ENCODE results near the gene B3GNT9.

Gene B3GNT9

GRCh38 chr16:67161595-67162058 lies 10.8 kb upstream of the B3GNT9 start:
- no peaks in the 10 kb centered on the region for H3K27me3 ChIP-seq (ENCODE audit: insufficient read depth, low read length, poor library complexity)

GRCh38 chr16:67158637-67159600 lies 8.1 kb upstream of the B3GNT9 start:
- peak overlapping the region; percentile 85 to 97 for H3K4me3 ChIP-seq (ENCODE audit: low read depth in 1 of 2, low read length in 2 of 2)
- peak overlapping the region; percentile 98 for H2AFZ ChIP-seq (ENCODE audit: low read depth, low read length)
- ATAC-seq (ENCODE audit: insufficient read depth, low read depth) (peak; percentile 36), DNase-seq (peak; percentile 77)
- peak overlapping the region; percentile 60 for H3K27ac ChIP-seq (ENCODE audit: low read length)
- peaks cover 54% of the 10 kb centered on the region for H3K4me1 ChIP-seq (ENCODE audit: insufficient read depth, low read length)
- H3K79me2 ChIP-seq (ENCODE audit: insufficient read depth, low read length): peaks cover 6% of the 10 kb centered on the region; the same call in 1 of the 2 replicates
- H3K36me3 ChIP-seq (ENCODE audit: insufficient read depth, low read length): peaks cover 4% of the 10 kb centered on the region; the same call in 1 of the 2 replicates
- no peak for TF ChIP-seq CTCF (IDR thresholded peaks at IDR 0.05; ENCODE audit: borderline replicate concordance, extremely low read depth, low read length, poor library complexity, severe bottlenecking)
- TF ChIP-seq EZH2 (IDR thresholded peaks at IDR 0.05; ENCODE audit: borderline replicate concordance, low read depth, low read length, severe bottlenecking): no peak
- peak overlapping the region; percentile 68 for H3K9ac ChIP-seq (ENCODE audit: low read depth, low read length)
- no peaks in the 10 kb centered on the region for H3K9me3 ChIP-seq (ENCODE audit: insufficient read depth, low read length, severe bottlenecking)
- H3K27me3 ChIP-seq (ENCODE audit: insufficient read depth, low read length, poor library complexity): no peaks in the 10 kb centered on the region
- H4K20me1 ChIP-seq (ENCODE audit: insufficient read depth, low read length): peaks cover 29% of the 10 kb centered on the region
- peak overlapping the region; percentile 97 for H3K4me2 ChIP-seq (ENCODE audit: insufficient read depth, low read length)

More at GRCh38 chr16:67161595-67162058, 10.8 kb upstream of the B3GNT9 start:
- TF ChIP-seq CTCF (IDR thresholded peaks at IDR 0.05; ENCODE audit: borderline replicate concordance, extremely low read depth, low read length, poor library complexity, severe bottlenecking) (no peak), EZH2 (IDR thresholded peaks at IDR 0.05; ENCODE audit: borderline replicate concordance, low read depth, low read length, severe bottlenecking) (no peak)
- Histone ChIP-seq H3K36me3 (ENCODE audit: insufficient read depth, low read length) (no peaks in the 10 kb centered on the region), H4K20me1 (ENCODE audit: insufficient read depth, low read length) (peaks cover 7% of the 10 kb centered on the region), H3K4me2 (ENCODE audit: insufficient read depth, low read length) (peak overlapping the region; percentile 97), H3K4me3 (ENCODE audit: low read depth in 1 of 2, low read length in 2 of 2) (peak overlapping the region in 1 of 2 experiments; percentile 97; a peak in 2 of 4 replicates), H3K9me3 (ENCODE audit: insufficient read depth, low read length, severe bottlenecking) (no peaks in the 10 kb centered on the region), H3K79me2 (ENCODE audit: insufficient read depth, low read length) (peaks cover 6% of the 10 kb centered on the region; the same call in 1 of the 2 replicates), H2AFZ (ENCODE audit: low read depth, low read length) (peak overlapping the region; percentile 98), H3K27ac (ENCODE audit: low read length) (peak overlapping the region; percentile 46; the same call in 1 of the 2 replicates), H3K4me1 (ENCODE audit: insufficient read depth, low read length) (peaks cover 41% of the 10 kb centered on the region), H3K9ac (ENCODE audit: low read depth, low read length) (peak overlapping the region; percentile 68)
- ATAC-seq (ENCODE audit: insufficient read depth, low read depth): no peak
- no peak for DNase-seq

GRCh38 chr16:67157892-67158635 lies 7.3 kb upstream of the B3GNT9 start:
- DNase-seq: no peak
- Histone ChIP-seq H2AFZ (ENCODE audit: low read depth, low read length) (no peak overlapping the region), H3K79me2 (ENCODE audit: insufficient read depth, low read length) (peaks cover 6% of the 10 kb centered on the region; the same call in 1 of the 2 replicates), H3K27me3 (ENCODE audit: insufficient read depth, low read length, poor library complexity) (no peaks in the 10 kb centered on the region), H3K9me3 (ENCODE audit: insufficient read depth, low read length, severe bottlenecking) (no peaks in the 10 kb centered on the region), H3K9ac (ENCODE audit: low read depth, low read length) (no peak overlapping the region), H3K36me3 (ENCODE audit: insufficient read depth, low read length) (peaks cover 4% of the 10 kb centered on the region; the same call in 1 of the 2 replicates), H4K20me1 (ENCODE audit: insufficient read depth, low read length) (peaks cover 29% of the 10 kb centered on the region), H3K4me2 (ENCODE audit: insufficient read depth, low read length) (peak overlapping the region; percentile 97), H3K4me1 (ENCODE audit: insufficient read depth, low read length) (peaks cover 54% of the 10 kb centered on the region), H3K27ac (ENCODE audit: low read length) (no peak overlapping the region), H3K4me3 (ENCODE audit: low read depth in 1 of 2, low read length in 2 of 2) (no peak overlapping the region)
- TF ChIP-seq EZH2 (IDR thresholded peaks at IDR 0.05; ENCODE audit: borderline replicate concordance, low read depth, low read length, severe bottlenecking): no peak
- TF ChIP-seq CTCF (IDR thresholded peaks at IDR 0.05; ENCODE audit: borderline replicate concordance, extremely low read depth, low read length, poor library complexity, severe bottlenecking): no peak
- no peak for ATAC-seq (ENCODE audit: insufficient read depth, low read depth)
